ELR (cell line): ENCODE results near the gene NT5DC1.

ENCODE experiments used
- DNase-seq: peaks from one replicate; pipeline ENCODE4 v3.0.0-alpha.2; 2015; ENCODE audit warnings: low read depth

The NT5DC1 gene

GRCh38 chr6:116191881-116192280, 91.2 kb downstream of the NT5DC1 start:
- DNase-seq: no peak

DNA sequence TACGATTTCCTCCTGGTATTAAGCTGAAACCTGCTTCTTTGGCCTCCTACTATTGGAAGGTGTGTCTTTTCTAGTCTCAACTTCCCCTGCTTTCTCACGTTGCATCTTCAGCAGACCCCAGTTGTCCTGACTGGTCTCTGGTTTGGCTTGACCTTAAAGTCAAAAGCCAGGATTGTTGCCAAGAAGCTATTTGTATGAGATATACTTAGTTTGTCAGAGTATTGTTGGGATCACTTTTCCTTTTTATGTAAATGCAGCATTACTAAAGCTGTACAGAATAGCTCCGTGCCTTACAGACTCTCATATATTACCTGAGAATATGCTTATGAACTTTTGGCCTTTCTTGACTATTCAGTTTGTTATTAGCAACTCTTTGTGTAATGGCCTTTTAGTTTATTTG, 92.1 kb downstream of the NT5DC1 start:
- no peak for DNase-seq

DNA sequence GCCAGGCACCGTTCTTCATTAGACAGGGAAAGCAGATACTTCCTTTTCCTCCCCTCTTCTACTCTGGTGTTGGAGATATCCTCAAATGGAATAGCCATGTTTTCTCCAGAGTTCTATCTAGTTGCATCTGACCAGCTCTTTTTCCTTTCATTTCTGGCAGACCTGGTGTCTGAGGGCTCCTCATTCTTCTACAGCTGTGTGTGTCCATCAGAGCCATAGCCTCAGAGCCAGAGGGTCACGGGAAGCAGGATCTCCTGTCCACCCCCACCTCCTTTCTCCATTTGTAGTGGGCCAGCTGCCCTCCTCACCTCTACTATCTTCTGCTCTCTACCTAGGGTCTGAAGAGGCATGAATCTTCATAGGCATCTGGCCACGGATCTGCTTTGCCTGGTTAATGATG, 96.2 kb downstream of the NT5DC1 start:
- no peak for DNase-seq

DNA sequence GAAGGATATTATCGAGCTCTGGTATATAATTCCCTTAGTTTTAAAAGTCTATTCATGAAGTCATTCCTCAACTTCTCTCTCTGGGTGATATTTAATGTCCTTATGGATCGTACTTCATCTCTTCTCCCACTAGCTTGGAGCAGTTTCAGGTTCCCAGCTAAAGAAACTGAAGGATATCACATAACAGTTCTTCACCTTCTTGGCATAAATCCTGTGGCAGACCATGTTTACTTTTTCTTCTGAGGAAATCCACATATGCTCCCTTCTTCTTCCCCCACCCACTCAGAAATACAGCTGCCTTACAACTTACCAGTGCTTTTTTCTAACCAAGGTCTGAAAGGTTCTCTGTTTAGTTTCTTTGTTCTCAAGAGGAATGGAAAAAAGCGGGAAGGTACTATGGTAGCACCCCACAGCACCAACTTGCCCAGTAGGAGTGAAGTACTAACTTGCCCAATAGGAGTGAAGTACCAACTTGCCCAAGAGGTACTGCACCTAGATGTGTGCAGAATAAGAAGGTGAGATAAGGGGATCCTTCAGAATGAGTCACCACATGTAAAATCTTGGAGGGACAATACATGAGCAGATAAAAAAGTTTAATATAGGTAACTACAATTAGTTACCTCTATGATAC, 100.1 kb downstream of the NT5DC1 start:
- DNase-seq: no peak

GRCh38 chr6:116201538-116201937, 100.9 kb downstream of the NT5DC1 start:
- no peak for DNase-seq

DNA sequence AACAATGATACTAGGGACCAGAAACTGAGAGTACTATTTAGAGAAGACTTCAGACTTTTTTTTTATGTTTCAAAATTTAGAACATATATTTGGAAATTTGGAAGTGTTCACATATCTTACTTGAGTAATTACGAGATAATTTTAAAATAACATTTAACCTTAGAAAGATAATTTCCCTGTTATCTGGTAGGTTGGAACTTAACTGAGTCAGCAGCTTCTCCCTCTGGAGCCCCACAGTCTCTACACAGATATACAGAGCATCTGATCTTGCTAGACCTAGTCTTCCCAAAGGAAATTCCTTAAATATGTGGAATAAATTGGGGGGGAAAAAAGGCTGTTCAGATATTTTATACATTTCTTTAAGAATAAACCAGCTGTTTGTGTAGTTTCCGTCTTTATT, 104.6 kb downstream of the NT5DC1 start:
- DNase-seq: no peak

GRCh38 chr6:116206231-116206903, 105.7 kb downstream of the NT5DC1 start:
- DNase-seq: peak; percentile 74

- DNase-seq: no peak
Observed at GRCh38 chr6:116208056-116208785, 107.6 kb downstream of the NT5DC1 start.

- no peak for DNase-seq
Observed at GRCh38 chr6:116210316-116210715, 109.7 kb downstream of the NT5DC1 start.

GRCh38 chr6:116210750-116211425, 110.2 kb downstream of the NT5DC1 start:
- DNase-seq: peak; percentile 61

- no peak for DNase-seq
Observed at GRCh38 chr6:116214681-116215080, 114.0 kb downstream of the NT5DC1 start.

GRCh38 chr6:116215414-116215813, 114.8 kb downstream of the NT5DC1 start:
- peak; percentile 80 for DNase-seq

- DNase-seq: peak; percentile 68
Observed at GRCh38 chr6:116217069-116217468, 116.4 kb downstream of the NT5DC1 start.

- DNase-seq: peak; percentile 65
Observed at GRCh38 chr6:116218172-116218633, 117.5 kb downstream of the NT5DC1 start.

DNA sequence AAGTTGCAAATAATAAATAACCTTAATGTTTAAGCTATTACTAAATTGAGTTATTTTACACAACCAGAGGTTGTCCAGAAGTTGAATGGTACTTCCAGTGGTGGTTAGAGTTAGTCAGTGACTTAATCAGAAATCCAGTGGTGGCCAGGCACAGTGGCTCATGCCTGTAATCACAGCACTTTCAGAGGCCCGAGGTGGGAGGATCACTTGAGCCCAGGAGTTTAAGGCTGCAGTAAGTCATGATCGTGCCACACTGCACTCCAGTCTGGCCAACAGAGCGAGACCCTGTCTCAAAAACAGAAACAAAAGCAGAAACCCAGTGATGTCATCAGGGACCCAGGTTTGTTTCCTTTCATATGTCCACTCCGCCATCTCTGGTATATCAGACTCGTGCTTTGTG, 118.2 kb downstream of the NT5DC1 start:
- peak; percentile 20 for DNase-seq

DNA sequence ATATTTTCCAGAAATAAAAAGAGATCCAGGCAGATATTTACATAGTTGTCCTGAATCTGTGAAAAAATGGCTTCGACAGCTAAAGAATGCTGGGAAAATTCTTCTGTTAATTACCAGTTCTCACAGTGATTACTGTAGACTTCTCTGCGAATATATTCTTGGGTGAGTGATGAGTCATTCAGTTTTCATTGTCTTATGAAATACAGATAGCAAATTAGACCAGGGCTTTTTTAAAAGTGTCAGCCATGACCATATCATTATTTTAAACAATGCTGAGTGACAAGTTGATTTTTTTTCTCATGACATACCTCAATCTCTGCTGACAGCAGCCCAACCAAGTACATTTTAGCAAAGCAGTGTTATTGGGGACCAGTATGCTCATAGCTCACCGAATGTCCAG, 120.4 kb downstream of the NT5DC1 start:
- peak; percentile 45 for DNase-seq

- no peak for DNase-seq
Observed at GRCh38 chr6:116221911-116222310, 121.3 kb downstream of the NT5DC1 start.

DNA sequence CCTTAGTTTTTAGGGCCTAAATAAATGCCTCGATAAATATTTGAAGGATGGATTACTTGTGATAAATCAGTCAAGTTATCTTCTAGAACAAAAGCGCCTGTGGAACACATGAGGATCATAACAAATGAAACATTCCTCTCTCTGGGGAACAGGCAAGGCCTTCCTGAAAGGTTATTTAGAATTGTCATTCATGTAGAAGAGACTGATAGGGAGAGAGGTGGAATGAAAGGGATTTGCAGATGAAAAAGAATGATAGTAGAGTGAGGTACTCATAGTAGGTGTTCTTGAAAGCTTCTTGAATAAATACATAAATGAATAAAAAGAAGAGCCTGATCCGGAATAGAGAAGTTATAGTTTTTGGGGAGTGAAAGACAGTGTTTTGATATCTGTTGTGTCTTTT, 122.7 kb downstream of the NT5DC1 start:
- DNase-seq: no peak

GRCh38 chr6:116229287-116229913, 128.7 kb downstream of the NT5DC1 start:
- peak; percentile 81 for DNase-seq

- DNase-seq: no peak
Observed at GRCh38 chr6:116234689-116235088, 134.0 kb downstream of the NT5DC1 start.

DNA sequence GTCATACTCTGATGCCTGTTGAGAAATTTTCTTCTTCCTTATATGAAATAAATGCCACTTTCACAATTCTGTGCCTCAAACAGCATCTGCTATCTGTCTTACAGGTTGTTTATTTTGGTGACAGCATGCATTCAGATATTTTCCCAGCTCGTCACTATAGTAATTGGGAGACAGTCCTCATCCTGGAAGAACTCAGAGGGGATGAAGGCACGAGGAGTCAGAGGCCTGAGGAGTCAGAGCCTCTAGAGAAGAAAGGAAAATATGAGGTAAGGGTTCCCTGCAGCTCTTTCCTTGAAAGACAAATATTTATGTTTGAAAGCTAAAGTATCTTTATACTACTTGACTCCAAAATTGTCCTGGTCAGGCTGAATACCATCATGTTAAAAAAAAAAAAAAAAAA, 137.4 kb downstream of the NT5DC1 start:
- DNase-seq: no peak

GRCh38 chr6:116239256-116239655, 138.6 kb downstream of the NT5DC1 start:
- DNase-seq: no peak
